Muscle of back (tissue), 11 donors: ENCODE measurements around the gene DENND5A. TPM values are rescaled to one million over a fixed set of nuclear protein-coding genes. Genes with fewer than 3 reads are reported as not detected.
"Not testable (repeated sequence)": the region's sequence is repeated elsewhere in the genome, so short reads cannot be mapped to it uniquely, and the experiment has no call there.

ENCODE experiments used
- DNase-seq, 3 donors: peaks; one replicate each; pipeline versions ENCODE4 v3.0.0 to v3.0.0-alpha.2; 2013
- polyA plus RNA-seq, 10 donors: library from polyadenylated mRNA; unstranded; fragments of 120-200 nt; gene quantifications; one replicate each; pipeline ENCODE4 v1.2.1, GENCODE V29; 2013; ENCODE audit not compliant: insufficient read length in 10 of 10

DENND5A gene
- polyA plus RNA-seq, 10 donors: 63.7 to 89.4 (median 72.1) TPM

- peak in 2 of 3 donors; percentile 16 to 37 for DNase-seq
Measured at GRCh38 chr11:9219115-9219514, 46.0 kb downstream of the DENND5A start.

GRCh38 chr11:9214765-9215164 is 50.4 kb downstream of the DENND5A start:
- DNase-seq: no peak

GRCh38 chr11:9211322-9211721 is 53.8 kb downstream of the DENND5A start:
- no peak for DNase-seq

GRCh38 chr11:9210922-9211320 is 54.2 kb downstream of the DENND5A start:
- DNase-seq: no peak

GRCh38 chr11:9210224-9210921 is 54.8 kb downstream of the DENND5A start:
- DNase-seq: no peak

GRCh38 chr11:9209604-9210003 is 55.5 kb downstream of the DENND5A start:
- DNase-seq: not testable (repeated sequence)

- DNase-seq: no peak
Measured at GRCh38 chr11:9208726-9209501, 56.2 kb downstream of the DENND5A start.

GRCh38 chr11:9207229-9207628 is 57.9 kb downstream of the DENND5A start:
- no peak for DNase-seq

GRCh38 chr11:9206496-9206895 is 58.7 kb downstream of the DENND5A start:
- DNase-seq: peak in 1 of 3 donors; percentile 41

GRCh38 chr11:9203691-9204311 is 61.3 kb downstream of the DENND5A start:
- peak in 2 of 3 donors; percentile 16 to 38 for DNase-seq

GRCh38 chr11:9201372-9202162 is 63.6 kb downstream of the DENND5A start:
- no peak for DNase-seq

GRCh38 chr11:9200471-9200870 is 64.7 kb downstream of the DENND5A start:
- no peak for DNase-seq

GRCh38 chr11:9193316-9193715 is 71.8 kb downstream of the DENND5A start:
- no peak for DNase-seq

GRCh38 chr11:9192561-9192960 is 72.6 kb downstream of the DENND5A start:
- DNase-seq: no peak

GRCh38 chr11:9190326-9191016 is 74.7 kb downstream of the DENND5A start:
- not testable (repeated sequence) for DNase-seq

- not testable (repeated sequence) for DNase-seq
Measured at GRCh38 chr11:9188860-9189259, 76.3 kb downstream of the DENND5A start.

GRCh38 chr11:9187616-9188015 is 77.5 kb downstream of the DENND5A start:
- DNase-seq: no peak

- DNase-seq: no peak
Measured at GRCh38 chr11:9184516-9184915, 80.6 kb downstream of the DENND5A start.

- no peak for DNase-seq
Measured at GRCh38 chr11:9182180-9182871, 82.8 kb downstream of the DENND5A start.

- DNase-seq: no peak
Measured at GRCh38 chr11:9180784-9181183, 84.4 kb downstream of the DENND5A start.

- DNase-seq: no peak
Measured at GRCh38 chr11:9179141-9179540, 86.0 kb downstream of the DENND5A start.
